ENCODE results near the gene PERM1. TPM values are rescaled to one million over a fixed set of nuclear protein-coding genes. Genes with fewer than 3 reads are reported as not detected.
"Not testable (repeated sequence)": the region's sequence is repeated elsewhere in the genome, so short reads cannot be mapped to it uniquely, and the experiment has no call there.

The PERM1 gene
- total and polyA plus RNA-seq, 2 donors (not counting 1 experiment from before 2014, with no cell fraction given), result 0.03 to 0.17 TPM

- Histone ChIP-seq H3K4me3 (replicated peaks in 1 of 4; ENCODE audit: control extremely low read depth in 1 of 4, insufficient read depth in 1 of 4, low read depth in 3 of 4, low read length in 4 of 4) (no peak overlapping the region), H3K36me3 (ENCODE audit: control insufficient read depth, insufficient read depth, low read length) (no peaks in the 10 kb centered on the region), H2AFZ (ENCODE audit: low read length) (no peak overlapping the region), H3K9me3 (ENCODE audit: control insufficient read depth, insufficient read depth, low read depth, low read length) (no peaks in the 10 kb centered on the region), H3K79me2 (ENCODE audit: control insufficient read depth, insufficient read depth, low read length) (no peaks in the 10 kb centered on the region), H3K4me2 (ENCODE audit: extremely low read depth, insufficient read depth, low read length) (no peak overlapping the region), H4K20me1 (ENCODE audit: control insufficient read depth, extremely low read depth, insufficient read depth, low read length) (no peaks in the 10 kb centered on the region), H3K27me3 (ENCODE audit: control insufficient read depth, insufficient read depth, low read length) (peaks cover 2% of the 10 kb centered on the region), H3K9ac (ENCODE audit: insufficient read depth, low read length) (no peak overlapping the region), H3K27ac (ENCODE audit: insufficient read depth, low read length) (no peak overlapping the region), H3K4me1 (ENCODE audit: control insufficient read depth, extremely low read depth, insufficient read depth, low read length) (no peaks in the 10 kb centered on the region)
- DNase-seq (ENCODE audit: low read depth in 2 of 2), result no peak
- TF ChIP-seq, protein P1, sequence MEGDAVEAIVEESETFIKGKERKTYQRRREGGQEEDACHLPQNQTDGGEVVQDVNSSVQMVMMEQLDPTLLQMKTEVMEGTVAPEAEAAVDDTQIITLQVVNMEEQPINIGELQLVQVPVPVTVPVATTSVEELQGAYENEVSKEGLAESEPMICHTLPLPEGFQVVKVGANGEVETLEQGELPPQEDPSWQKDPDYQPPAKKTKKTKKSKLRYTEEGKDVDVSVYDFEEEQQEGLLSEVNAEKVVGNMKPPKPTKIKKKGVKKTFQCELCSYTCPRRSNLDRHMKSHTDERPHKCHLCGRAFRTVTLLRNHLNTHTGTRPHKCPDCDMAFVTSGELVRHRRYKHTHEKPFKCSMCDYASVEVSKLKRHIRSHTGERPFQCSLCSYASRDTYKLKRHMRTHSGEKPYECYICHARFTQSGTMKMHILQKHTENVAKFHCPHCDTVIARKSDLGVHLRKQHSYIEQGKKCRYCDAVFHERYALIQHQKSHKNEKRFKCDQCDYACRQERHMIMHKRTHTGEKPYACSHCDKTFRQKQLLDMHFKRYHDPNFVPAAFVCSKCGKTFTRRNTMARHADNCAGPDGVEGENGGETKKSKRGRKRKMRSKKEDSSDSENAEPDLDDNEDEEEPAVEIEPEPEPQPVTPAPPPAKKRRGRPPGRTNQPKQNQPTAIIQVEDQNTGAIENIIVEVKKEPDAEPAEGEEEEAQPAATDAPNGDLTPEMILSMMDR (conservative IDR thresholded peaks at IDR 0.05 in 1 of 2, IDR thresholded peaks at IDR 0.05 in 1 of 2; ENCODE audit: low read depth in 1 of 2, low read length in 2 of 2), result no peak
- no peak for TF ChIP-seq EZH2 (IDR thresholded peaks at IDR 0.05; ENCODE audit: low read length, missing control alignments)
These were observed 3.6 kb downstream of the PERM1 start for GRCh38 chr1:978069-978834.

DNA sequence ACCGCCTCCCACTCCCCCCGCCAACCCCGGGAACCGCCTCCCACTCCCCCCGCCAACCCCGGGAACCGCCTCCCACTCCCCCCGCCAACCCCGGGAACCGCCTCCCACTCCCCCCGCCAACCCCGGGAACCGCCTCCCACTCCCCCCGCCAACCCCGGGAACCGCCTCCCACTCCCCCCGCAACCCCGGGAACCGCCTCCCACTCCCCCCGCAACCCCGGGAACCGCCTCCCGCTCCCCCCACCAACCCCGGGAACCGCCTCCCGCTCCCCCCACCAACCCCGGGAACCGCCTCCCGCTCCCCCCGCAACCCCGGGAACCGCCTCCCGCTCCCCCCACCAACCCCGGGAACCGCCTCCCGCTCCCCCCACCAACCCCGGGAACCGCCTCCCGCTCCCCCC, 5.1 kb downstream of the PERM1 start:
- H3K4me1 ChIP-seq (ENCODE audit: control insufficient read depth, extremely low read depth, insufficient read depth, low read length); H3K4me3 ChIP-seq (replicated peaks in 1 of 4; ENCODE audit: control extremely low read depth in 1 of 4, insufficient read depth in 1 of 4, low read depth in 3 of 4, low read length in 4 of 4); H3K79me2 ChIP-seq (ENCODE audit: control insufficient read depth, insufficient read depth, low read length); H4K20me1 ChIP-seq (ENCODE audit: control insufficient read depth, extremely low read depth, insufficient read depth, low read length); H3K36me3 ChIP-seq (ENCODE audit: control insufficient read depth, insufficient read depth, low read length); H3K9me3 ChIP-seq (ENCODE audit: control insufficient read depth, insufficient read depth, low read depth, low read length); DNase-seq (ENCODE audit: low read depth in 2 of 2); H3K9ac ChIP-seq (ENCODE audit: insufficient read depth, low read length); H3K27ac ChIP-seq (ENCODE audit: insufficient read depth, low read length); H2AFZ ChIP-seq (ENCODE audit: low read length); H3K4me2 ChIP-seq (ENCODE audit: extremely low read depth, insufficient read depth, low read length); H3K27me3 ChIP-seq (ENCODE audit: control insufficient read depth, insufficient read depth, low read length): not testable (repeated sequence)

- no peak overlapping the region for H3K27ac ChIP-seq (ENCODE audit: insufficient read depth, low read length)
- no peaks in the 10 kb centered on the region for H4K20me1 ChIP-seq (ENCODE audit: control insufficient read depth, extremely low read depth, insufficient read depth, low read length)
- no peaks in the 10 kb centered on the region for H3K79me2 ChIP-seq (ENCODE audit: control insufficient read depth, insufficient read depth, low read length)
- H3K27me3 ChIP-seq (ENCODE audit: control insufficient read depth, insufficient read depth, low read length), result no peaks in the 10 kb centered on the region
- no peaks in the 10 kb centered on the region for H3K36me3 ChIP-seq (ENCODE audit: control insufficient read depth, insufficient read depth, low read length)
- no peaks in the 10 kb centered on the region for H3K9me3 ChIP-seq (ENCODE audit: control insufficient read depth, insufficient read depth, low read depth, low read length)
- H3K4me2 ChIP-seq (ENCODE audit: extremely low read depth, insufficient read depth, low read length), result peak overlapping the region; percentile 51
- peak overlapping the region; percentile 23 for H3K9ac ChIP-seq (ENCODE audit: insufficient read depth, low read length)
- TF ChIP-seq EZH2 (IDR thresholded peaks at IDR 0.05; ENCODE audit: low read length, missing control alignments), result no peak
- TF ChIP-seq, protein P1 (conservative IDR thresholded peaks at IDR 0.05 in 1 of 2, IDR thresholded peaks at IDR 0.05 in 1 of 2; ENCODE audit: low read depth in 1 of 2, low read length in 2 of 2), result peak; percentile 35 to 53
- no peaks in the 10 kb centered on the region for H3K4me1 ChIP-seq (ENCODE audit: control insufficient read depth, extremely low read depth, insufficient read depth, low read length)
- DNase-seq (ENCODE audit: low read depth in 2 of 2), result peak; percentile 38 to 53
- peak overlapping the region; percentile 44 for H2AFZ ChIP-seq (ENCODE audit: low read length)
- peak overlapping the region in 1 of 4 experiments; percentile 32 for H3K4me3 ChIP-seq (replicated peaks in 1 of 4; ENCODE audit: control extremely low read depth in 1 of 4, insufficient read depth in 1 of 4, low read depth in 3 of 4, low read length in 4 of 4)
These were observed 5.8 kb downstream of the PERM1 start for GRCh38 chr1:975896-976683.
